HUES64 (cell line): ENCODE measurements around the gene HSD11B2.
A peak's percentile ranks its signal among the peaks of the same experiment; 100 is the strongest.
"Not testable (repeated sequence)": the region's sequence is repeated elsewhere in the genome, so short reads cannot be mapped to it uniquely, and the experiment has no call there.

Experiments
- H3K27ac ChIP-seq: 2 replicates; pipeline ENCODE4 v1.7.0; 2013; ENCODE audit warnings: low read depth, low read length, inconsistent platforms
- H3K27me3 ChIP-seq: 2 replicates; pipeline ENCODE4 v1.6.1; 2013; ENCODE audit warnings: mild to moderate bottlenecking, low read length; ENCODE audit not compliant: insufficient read depth
- H3K36me3 ChIP-seq: 2 replicates; pipeline ENCODE4 v1.6.1; 2013; ENCODE audit warnings: mild to moderate bottlenecking, low read length; ENCODE audit not compliant: insufficient read depth
- H3K4me1 ChIP-seq: 2 replicates; pipeline ENCODE4 v1.6.1; 2013; ENCODE audit warnings: mild to moderate bottlenecking, low read length, moderate library complexity; ENCODE audit not compliant: insufficient read depth
- H3K4me3 ChIP-seq: 2 replicates; pipeline ENCODE4 v1.5.1; 2013; ENCODE audit warnings: mild to moderate bottlenecking, low read length, moderate library complexity
- H3K9ac ChIP-seq: 2 replicates; pipeline ENCODE4 v1.6.1; 2013; ENCODE audit warnings: mild to moderate bottlenecking, low read depth, low read length
- H3K9me3 ChIP-seq: 2 replicates; pipeline ENCODE4 v1.6.1; 2013; ENCODE audit warnings: low read depth, low read length; ENCODE audit not compliant: insufficient read depth
- WGBS: fragments of 150-250, 120-280 bp; methylation state at CpG from one replicate; pipeline ENCODE4 v1.1.7; 2013; ENCODE audit warnings: missing lambda C conversion rate; 5-methylcytosine and 5-hydroxymethylcytosine counted together

HSD11B2 gene

DNA sequence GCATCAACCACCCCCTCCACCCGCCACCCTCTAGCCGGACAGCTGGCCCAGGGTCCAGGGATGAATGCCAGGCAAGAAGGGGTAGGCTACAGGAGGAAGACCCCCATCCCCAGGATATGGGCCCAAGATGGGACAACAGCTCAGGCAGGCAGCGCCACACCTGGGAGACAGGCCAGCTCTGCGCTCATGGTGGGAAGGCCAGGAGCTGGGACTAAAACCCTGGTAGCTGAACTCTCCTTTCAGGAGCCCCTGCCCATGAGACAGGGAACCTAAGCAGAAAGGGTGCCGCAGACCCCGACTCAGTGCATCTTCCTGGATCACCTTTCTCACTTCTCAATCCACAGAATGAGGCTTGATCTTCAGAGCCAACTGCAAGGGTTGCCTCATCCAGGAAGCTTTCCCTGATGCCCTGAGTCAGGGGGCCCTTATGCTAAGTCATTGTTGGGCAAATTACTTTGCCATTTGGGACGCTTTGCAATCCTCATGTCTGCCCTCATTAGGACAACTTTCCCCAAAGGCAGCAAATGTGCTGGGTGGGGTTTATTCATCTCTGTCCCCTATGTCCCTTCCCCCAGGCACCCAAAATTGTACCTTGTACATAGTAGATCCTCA is 23.6 kb upstream of the HSD11B2 start:
- WGBS, result 85% methylated on average over 7 of the region's 7 CpGs

DNA sequence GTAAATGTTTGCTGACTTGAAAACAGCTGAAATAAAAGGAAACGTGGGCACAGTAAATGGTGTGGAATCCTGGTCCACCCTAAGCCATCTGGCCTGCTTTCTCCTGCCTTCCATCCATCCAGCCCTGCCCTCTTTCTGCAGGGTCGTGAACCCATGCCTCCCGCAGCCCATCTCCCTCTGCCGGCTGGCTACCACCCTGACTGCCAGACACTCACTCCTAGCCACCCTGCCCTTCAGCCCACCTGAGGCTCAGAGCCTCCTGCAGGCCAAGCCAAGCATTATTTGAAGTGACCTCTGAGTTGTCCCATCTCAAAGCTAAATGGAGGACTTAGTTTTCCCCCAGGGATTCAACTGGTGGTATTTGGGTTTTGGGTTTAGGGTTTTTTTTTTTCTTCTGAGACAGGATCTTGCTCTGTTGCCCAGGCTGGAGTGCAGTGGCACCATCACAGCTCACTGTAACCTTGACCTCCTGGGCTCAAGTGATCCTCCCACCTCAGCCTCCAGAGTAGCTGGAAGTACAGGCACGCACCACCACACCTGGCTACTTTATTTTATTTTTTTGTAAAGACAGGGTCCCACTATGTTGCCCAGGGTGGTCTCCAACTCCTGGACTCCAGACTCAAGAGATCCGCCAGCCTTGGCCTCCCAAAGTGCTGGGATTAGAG is 23.0 kb upstream of the HSD11B2 start:
- Histone ChIP-seq H3K27ac (no peak overlapping the region), H3K27me3 (no peaks in the 10 kb centered on the region), H3K4me1 (peaks cover 11% of the 10 kb centered on the region; the same call in 1 of the 2 replicates), H3K36me3 (no peaks in the 10 kb centered on the region), H3K4me3 (no peak overlapping the region), H3K9me3 (no peaks in the 10 kb centered on the region), H3K9ac (no peak overlapping the region)
- 77% methylated on average over 6 of the region's 6 CpGs for WGBS

More for the DNA sequence above, 23.6 kb upstream of the HSD11B2 start:
- peaks cover 11% of the 10 kb centered on the region; the same call in 1 of the 2 replicates for H3K4me1 ChIP-seq
- no peak overlapping the region for H3K9ac ChIP-seq
- H3K27ac ChIP-seq, result no peak overlapping the region
- no peak overlapping the region for H3K4me3 ChIP-seq
- H3K9me3 ChIP-seq, result no peaks in the 10 kb centered on the region
- H3K36me3 ChIP-seq, result no peaks in the 10 kb centered on the region
- H3K27me3 ChIP-seq, result no peaks in the 10 kb centered on the region

DNA sequence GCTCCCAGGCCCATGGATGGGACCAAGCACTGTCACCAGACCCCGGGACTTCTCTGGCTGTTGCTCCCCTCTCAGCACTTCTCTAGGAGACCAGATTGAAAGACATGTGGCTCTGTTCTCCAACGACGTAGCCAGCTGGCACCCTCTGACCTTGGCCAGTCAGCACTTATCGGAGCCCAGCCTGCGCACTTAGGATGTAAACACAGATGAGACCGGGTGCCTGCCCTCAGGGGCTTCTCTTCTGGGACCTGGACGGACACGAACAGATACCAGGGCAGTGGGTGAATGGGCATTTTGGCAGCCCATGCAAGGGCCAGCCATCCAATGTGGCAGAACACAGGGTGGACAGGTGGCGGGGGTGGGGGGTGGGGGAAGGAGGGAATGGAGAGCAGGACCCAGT is 21.3 kb upstream of the HSD11B2 start:
- Histone ChIP-seq H3K9ac (no peak overlapping the region), H3K36me3 (no peaks in the 10 kb centered on the region), H3K27ac (no peak overlapping the region), H3K9me3 (no peaks in the 10 kb centered on the region), H3K4me3 (no peak overlapping the region), H3K4me1 (peaks cover 11% of the 10 kb centered on the region; the same call in 1 of the 2 replicates), H3K27me3 (no peaks in the 10 kb centered on the region)
- 94% methylated on average over 9 of the region's 9 CpGs for WGBS

DNA sequence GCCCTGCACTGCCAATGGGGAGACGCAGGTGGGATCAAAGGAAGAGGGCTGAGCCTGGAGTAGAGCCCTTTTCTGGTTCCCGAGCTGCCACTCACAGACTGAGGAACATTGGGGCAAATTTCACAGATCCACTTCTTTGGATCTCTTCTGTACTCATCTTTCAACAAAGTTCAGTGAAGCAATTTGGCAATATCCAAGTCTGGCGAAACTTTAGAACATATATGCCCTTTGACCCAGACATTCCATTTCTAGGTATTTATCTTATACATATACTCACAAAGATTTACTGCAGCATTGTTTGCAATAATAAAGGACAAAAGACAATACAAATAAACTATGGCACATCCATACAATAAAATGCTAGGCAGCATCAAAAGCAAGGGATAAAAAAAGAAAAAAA is 19.6 kb upstream of the HSD11B2 start:
- no peak overlapping the region for H3K27ac ChIP-seq
- H3K36me3 ChIP-seq, result no peaks in the 10 kb centered on the region
- no peaks in the 10 kb centered on the region; the same call in 1 of the 2 replicates for H3K27me3 ChIP-seq
- no peak overlapping the region for H3K9ac ChIP-seq
- WGBS, result 93% methylated on average over 3 of the region's 3 CpGs
- no peak overlapping the region for H3K4me3 ChIP-seq
- H3K4me1 ChIP-seq, result peaks cover 11% of the 10 kb centered on the region; the same call in 1 of the 2 replicates
- no peaks in the 10 kb centered on the region for H3K9me3 ChIP-seq

DNA sequence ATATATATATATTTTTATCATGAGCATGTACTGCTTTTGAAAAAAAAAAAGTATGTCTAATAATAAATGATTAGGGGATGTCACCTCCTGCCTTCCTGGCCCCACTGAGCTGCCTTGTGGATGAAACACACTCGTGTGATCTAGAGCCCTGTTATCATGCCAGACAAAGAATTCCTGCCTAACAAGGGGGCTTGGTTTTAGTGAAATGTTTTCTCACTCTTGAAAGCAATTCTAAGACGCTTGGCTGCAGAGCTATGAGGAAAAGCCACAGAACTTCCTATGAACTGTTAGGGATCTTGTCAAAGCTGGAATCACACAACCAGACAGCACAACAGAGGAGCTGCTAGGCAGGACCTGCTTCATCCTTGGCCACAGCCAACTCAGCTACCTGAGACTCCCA is 18.6 kb upstream of the HSD11B2 start:
- H3K4me3 ChIP-seq, result no peak overlapping the region
- no peaks in the 10 kb centered on the region for H3K36me3 ChIP-seq
- H3K4me1 ChIP-seq, result peaks cover 7% of the 10 kb centered on the region; the same call in 1 of the 2 replicates
- 72% methylated on average over 2 of the region's 2 CpGs for WGBS
- no peak overlapping the region for H3K27ac ChIP-seq
- no peaks in the 10 kb centered on the region for H3K9me3 ChIP-seq
- H3K9ac ChIP-seq, result no peak overlapping the region
- H3K27me3 ChIP-seq, result no peaks in the 10 kb centered on the region; the same call in 1 of the 2 replicates

DNA sequence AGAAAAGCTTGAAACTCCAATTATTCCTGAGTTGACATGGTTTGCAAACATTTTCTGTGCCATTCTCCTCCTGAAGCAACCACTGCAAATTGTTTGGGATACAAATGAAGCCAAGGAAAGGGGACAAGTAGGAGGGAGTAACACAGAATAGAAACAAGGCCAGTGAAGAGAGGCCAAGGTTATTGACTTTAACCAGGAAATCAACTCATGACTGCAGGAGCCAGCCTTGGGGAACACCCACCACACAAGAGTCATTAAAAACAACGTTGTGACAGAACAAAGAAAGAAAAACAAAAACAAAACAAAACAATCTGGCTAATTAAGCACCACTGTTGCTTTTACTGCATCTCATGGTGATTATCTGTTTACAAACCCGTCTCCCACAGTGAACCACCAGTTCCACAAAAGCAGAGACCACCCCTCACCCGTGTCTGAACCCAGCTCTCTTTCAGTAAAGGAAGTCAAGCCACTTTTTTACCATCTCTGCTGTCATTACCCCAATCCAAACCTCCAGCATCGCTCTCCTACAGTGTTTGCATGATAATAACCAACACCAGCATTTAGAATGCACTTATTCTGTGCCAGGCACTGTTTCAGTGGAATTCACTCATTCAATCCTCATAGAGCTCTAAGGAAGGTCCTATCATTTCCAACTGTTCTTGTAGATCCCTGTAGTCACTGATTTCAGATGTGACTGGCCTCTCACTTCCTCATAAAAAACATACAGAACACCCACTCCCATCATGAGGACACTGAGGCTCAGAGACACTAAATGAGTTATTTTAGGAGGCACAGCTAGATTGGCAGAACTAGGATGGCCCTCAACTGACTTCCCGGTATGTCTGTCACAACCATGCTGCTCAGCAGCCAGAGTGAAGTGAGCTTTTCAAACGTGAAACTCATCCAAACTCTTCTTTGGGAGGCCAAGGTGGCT is 16.7 kb upstream of the HSD11B2 start:
- Histone ChIP-seq H3K27ac (no peak overlapping the region; the same call in 1 of the 2 replicates), H3K27me3 (no peaks in the 10 kb centered on the region; the same call in 1 of the 2 replicates)
- WGBS, result 46% methylated on average over 6 of the region's 6 CpGs

DNA sequence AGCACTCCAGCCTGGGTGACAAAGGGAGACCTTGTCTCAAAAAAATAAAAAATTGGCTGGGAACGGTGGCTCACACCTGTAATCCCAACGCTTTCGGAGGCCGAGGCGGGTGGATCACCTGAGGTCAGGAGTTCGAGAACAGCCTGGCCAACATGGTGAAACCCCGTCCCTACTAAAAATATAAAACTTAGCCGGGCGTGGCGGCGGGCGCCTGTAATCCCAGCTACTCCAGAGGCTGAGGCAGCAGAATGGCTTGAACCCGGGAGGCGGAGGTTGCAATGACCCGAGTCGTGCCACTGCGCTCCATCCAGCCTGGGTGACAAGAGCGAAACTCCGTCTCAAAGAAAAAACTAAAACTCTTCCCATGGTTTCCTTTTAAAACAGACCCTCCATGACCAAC is 15.5 kb upstream of the HSD11B2 start:
- not testable (repeated sequence) for H3K4me1 ChIP-seq, H3K9me3 ChIP-seq, H3K27me3 ChIP-seq, H3K27ac ChIP-seq, H3K36me3 ChIP-seq
- 94% methylated on average over 19 of the region's 19 CpGs for WGBS
- Histone ChIP-seq H3K9ac (peak overlapping the region; percentile 78; the same call in 1 of the 2 replicates), H3K4me3 (peak overlapping the region; percentile 71)

More for the DNA sequence above, 16.7 kb upstream of the HSD11B2 start:
- Histone ChIP-seq H3K4me3 (no peak overlapping the region), H3K9me3 (no peaks in the 10 kb centered on the region), H3K9ac (no peak overlapping the region), H3K4me1 (0 out of 2 replicates have a peak, but pooled peaks cover 3% of the 10 kb centered on the region), H3K36me3 (no peaks in the 10 kb centered on the region)

DNA sequence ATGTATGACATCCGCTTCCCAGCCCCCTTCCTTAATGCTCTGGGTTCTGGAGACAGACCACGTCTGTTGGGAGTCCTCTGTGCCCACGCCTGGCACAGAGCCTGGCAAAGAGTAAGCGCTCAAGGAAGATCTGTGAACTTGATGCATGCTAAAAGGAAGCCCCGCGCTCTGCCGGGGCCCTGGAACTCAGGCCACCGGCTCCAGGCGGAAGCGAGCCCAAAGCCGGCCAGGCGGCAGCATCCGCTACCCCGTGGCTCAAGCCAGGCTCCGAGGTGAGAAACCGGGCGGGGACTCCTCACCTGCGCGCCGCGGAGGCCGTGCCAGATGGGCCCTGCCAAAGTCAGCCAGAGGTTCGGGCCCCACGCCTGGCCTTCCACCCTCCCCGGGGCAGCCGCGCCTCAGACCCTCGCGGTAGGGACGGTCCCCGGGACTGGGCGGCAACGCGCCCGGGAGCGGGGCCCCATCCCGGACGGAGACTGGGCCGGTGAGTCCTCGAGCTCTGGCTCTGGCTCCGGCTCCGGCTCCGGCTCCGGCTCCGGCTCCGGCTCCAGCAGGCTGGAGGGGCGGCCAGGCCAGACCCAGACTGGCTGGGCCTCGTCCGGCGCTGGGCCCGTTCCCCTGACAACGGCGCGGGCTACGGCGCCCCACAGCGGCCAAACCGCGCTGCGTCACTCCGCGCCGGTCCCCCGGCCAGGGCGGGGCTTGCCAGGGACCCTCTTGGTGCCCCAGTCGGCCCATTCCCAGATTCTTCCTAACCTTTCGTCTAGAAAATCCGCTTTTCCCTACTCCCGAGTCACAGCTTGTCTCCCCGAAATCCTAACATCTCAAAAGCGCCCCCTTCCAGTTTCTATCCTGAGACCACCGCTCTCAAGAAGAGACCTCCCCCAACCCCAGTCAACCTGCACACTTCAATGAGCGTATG is 14.8 kb upstream of the HSD11B2 start, which contains the start of gene ZDHHC1:
ZDHHC1 (minus strand) TSS at position 606 of the 922 bp plus-strand sequence. CDS start 8,702 bp downstream, outside the sequence.
- Histone ChIP-seq H3K4me1 (peaks cover 3% of the 10 kb centered on the region; the same call in 1 of the 2 replicates), H3K27me3 (no peaks in the 10 kb centered on the region; the same call in 1 of the 2 replicates), H3K9ac (peak within 1 kb of the TSS; percentile 78), H3K9me3 (no peaks in the 10 kb centered on the region), H3K4me3 (peak within 1 kb of the TSS; percentile 71), H3K27ac (no peak within 1 kb of the TSS), H3K36me3 (no peaks in the 10 kb centered on the region)
- 6% methylated on average over 73 of the region's 73 CpGs for WGBS

DNA sequence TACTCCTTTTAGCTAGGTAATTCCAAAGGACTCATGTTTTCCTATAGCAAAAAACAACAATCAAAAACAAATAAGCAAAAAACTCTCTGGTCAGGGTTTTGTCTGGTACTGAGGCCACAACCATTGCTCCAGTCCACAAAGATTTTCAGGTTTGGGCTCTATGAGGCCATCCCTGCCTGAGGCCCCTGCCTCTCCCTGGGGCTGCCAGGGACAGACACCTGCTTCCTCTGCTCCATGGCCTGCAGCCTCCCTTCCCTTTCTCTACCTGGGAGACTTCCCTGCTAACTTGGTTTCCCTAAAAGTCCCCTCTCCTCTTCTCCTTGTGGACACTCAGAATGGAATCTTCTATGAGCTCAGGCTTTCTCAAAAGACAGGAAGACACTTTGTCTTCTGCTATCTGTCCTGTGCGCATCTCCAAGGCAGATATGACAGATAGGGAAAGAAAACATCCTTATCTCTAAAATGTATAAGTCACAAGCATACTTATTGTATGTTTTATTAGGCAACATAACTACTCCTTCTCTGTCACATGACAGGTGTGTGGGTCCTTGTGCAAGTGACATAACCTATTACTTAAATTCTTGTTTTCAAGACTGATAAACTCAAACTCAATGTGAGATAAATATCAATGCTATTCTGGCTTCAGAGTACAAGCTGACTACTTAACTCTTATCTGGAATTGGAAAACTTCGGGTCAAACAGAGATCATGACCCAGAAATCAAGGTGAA is 13.4 kb upstream of the HSD11B2 start:
- WGBS, result 100% methylated on average over 1 of the region's 2 CpGs
- H3K9me3 ChIP-seq, result no peaks in the 10 kb centered on the region
- H3K4me3 ChIP-seq, result no peak overlapping the region
- no peaks in the 10 kb centered on the region for H3K36me3 ChIP-seq
- H3K27ac ChIP-seq, result no peak overlapping the region
- peaks cover 7% of the 10 kb centered on the region for H3K4me1 ChIP-seq
- H3K9ac ChIP-seq, result no peak overlapping the region
- H3K27me3 ChIP-seq, result no peaks in the 10 kb centered on the region; the same call in 1 of the 2 replicates
